NCI-H1417 treated with DMSO at 0.1 percent for 48 hours (cell line): ENCODE measurements around the gene FADS1.

Experiments used
- DNase-seq: peaks from one replicate; lab custom pipeline; 2025; lab: John Stamatoyannopoulos, UW

The FADS1 gene

DNA sequence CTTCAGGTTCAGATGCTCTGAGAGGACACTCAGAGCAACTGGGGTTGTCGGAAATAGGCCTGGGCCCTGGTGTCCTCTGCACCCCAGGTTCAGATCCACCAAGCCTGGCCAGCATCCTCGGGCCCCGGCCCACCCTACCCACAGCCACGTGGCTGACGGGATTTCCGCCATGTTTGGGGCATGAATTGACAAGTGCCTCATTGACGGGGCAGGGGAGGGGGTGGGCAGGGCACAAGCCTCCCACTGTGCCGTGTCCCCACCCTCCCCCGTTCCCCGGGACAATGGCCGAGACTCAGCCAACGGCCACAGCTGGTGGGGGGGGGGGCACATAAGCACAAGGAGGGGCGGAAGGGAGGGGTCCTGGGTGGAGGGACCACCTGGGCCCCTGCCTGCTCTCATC is 55.9 kb downstream of the FADS1 start:
- DNase-seq, result no peak

DNA sequence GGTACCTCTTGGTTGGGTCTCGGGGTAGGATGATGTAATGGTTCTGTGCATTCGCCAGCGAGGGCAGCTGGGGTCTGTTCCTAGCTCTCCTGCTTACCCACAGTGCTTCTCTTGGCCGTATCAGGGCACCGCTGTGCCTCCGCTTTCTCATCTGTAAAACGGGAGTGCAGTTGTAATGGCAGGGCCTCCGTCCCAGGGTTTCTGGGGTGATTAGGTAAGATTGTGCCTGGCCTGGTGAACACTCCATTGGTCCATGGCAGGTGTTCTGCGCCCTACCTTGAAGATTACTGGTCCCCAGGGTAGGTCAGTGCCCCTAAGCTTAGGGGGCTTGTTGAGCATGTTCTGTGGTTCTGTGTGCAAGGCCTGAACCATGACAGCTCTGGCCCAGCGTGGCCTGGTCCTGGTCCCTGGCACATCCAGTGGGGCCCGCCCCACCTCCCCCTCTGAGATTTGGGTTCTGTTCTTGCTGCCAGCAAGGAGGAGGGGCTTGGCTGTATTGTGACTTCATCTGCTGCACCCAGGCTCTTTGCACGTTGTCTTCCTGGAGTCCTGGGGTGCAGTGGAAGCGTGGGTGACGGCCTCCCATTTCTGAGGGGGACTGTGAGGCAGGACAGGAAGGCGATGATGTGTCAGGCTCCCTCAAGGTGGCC is 59.5 kb downstream of the FADS1 start:
- DNase-seq, result no peak

DNA sequence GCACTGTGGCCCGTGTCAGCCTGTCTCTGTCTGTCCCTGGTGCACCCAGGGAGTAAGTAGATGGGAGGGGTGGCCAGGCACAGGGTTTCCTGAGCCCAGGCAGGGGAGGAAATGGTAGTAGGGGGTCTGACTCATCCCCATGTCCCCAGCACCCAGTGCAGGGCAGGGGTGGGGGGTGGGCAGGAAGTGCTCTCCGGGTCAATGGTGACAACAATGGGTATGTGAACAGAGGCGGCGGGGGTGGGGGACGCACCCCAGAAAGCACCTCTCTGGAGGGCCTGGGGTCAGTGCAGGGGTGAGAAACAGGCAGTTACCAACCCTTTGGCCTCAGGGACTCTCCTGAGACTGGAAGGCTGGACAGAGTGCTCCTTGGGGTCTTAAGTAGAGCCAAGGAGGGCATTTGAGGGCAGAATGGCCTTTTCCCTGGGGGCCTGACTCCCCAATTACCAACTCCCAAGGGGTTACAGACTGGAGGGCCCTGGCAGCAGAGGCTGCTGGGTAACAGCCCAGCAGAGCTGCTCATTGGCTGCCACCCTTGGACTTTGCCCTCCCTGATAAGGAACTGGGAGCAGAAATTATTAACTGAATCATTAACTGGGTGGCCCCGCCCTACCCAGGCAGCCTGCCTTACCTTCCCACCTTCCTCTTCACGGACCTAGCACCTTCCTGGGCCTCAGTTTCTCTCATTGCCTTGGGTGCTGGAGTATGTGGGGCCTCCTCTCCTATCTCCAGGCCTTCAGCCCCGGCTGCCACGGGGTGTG is 60.2 kb downstream of the FADS1 start:
- DNase-seq, result no peak

DNA sequence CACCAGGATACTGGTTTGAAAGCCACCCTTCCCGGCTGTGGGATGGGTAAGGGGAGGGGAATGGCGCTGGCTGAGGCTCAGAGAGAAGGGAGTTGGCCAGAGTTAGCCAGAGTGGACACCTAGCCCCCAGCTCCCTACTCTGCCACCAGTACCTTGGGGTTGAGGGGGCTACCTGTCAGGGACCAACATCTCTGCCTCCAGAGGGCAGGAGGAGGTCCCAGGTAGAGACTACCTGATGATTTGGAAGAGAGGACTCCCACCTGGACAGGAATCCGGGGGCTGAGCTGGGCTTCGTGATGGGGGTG is 60.7 kb downstream of the FADS1 start:
- DNase-seq, result no peak

DNA sequence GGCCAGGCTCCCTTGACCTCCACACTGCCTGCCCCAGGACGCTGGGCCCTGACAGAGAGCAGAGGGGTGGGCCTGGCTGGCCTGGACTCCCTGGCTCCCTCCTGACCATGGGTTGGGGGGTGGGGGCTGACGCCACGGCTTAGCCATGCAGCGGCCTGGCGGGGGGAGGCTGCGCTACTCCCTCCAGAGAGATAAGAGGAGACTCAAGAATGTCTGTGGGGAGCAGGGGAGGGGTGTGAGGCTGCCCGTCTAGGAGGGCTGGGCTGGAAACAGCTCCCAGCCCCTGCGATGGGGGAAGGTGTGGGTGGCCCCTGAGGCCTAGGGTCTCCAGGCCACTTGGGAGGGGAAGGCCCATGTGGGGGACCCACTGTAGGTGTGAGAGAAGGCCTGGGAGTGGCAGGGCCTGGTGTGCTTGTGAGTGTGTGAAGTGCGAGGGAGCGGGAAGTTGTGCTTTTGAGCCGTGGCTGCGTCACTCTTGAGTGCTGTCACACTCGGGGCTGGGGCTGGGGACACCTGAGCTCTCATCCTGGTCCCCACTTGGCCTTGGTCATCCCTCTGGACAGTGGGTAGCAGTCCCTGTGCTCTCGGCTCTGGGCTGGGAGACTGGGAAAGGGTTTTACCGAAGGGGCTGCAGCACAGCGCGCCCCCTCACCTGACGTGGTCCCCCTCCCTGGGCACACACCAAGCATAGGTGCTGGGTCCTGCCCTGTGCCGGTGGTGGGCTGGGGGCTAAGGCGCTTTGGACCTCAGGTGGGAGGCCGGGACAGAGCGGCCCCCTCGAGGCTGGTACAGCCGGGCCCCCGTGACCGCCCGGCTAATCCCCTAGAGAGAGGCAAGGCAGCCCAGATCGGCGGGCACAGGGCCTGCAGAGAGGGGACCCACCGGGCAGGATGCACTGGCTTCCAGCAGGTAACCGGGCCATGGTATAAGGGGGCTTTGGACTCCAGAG is 62.0 kb downstream of the FADS1 start:
- DNase-seq, result no peak

DNA sequence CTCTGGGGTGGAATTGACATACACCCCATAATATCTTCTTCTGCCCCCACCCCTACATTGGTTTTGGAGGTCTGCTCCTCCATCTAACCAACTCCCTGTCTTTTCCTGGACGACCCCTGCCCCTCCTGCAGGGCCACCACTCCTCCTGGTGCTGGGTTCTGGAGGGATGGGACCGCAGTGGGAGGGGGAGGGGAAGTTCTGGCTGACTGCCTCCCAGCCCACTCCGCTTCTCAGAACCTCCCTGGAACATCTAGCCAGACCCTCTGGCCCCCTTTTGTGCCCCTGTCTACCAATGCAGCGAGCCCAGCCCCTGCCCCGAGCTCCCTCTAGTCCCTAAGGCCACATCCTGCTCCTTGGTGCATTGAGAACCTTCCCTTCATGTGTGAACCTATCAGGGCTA is 63.1 kb downstream of the FADS1 start:
- no peak for DNase-seq

DNA sequence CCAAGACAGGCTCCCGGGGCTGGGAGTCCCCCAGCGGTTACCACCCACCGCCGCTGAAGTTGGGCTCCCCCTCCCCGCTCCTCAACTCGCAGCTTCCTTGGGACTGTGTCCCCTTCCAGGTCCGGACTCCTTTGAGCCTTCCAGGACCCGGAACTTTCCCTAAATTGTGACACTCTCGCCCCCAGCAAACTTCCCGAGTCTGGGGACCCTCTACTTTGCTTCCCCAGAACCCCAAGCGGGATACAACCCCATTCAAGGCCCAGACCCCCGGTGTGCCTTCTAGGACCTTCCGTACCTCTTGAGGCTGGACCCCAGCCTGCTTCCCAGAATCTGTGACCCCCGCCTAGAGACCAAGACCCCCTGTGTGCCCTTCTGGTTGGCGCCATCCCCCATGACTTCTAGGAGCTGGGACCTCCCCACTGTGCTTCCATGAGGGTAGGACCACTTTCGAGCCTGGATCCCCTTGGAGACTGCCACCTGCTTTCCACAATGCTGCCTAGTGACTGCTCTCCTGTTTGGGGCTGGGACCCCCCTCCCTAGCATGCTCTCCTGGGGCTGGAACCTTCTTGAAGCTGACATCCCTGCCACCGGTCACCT is 63.8 kb downstream of the FADS1 start:
- DNase-seq, result no peak

DNA sequence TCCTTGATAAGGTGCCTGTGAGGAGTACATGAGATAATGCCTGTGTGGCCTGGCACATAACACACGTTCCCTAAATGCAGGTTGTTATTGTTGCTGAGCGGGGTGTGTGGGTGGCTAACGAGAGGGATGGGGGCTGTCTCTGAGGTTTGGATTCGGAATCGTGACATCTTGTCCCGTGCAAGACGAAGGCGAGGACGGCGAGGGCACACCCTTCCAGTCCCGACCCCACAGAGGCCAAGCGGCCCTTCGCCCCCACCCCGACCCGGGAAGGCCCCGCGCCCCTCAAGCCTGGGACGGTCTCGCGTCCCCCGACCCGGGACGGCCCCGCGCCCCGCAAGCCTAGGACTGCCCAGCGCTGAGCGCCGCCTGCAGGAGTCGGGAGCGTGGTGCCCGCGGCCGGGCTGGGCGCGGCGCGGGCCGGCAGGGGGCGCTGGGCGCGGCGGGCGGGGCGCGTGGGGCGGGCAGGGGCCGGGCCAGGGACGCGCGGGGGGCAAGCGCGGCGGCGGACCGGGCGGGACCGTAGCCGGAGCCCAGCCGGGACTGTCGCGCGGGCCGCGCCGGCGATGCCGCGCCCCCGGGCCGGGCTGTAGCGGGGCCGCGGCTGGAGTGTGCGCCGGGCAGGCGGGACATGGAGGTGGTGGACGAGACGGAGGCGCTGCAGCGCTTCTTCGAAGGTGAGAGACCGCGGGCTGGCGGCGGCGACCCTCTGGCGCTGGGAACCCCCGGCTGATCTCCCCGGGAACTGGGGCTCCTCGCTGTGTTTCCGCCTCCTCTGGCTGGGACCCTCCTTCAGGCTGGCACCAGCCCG is 64.5 kb downstream of the FADS1 start, which contains the start of gene MYRF:
TSS of gene MYRF (plus strand) at position 520 of the 808 bp plus-strand sequence. CDS start at position 629, 109 bp downstream.
- no peak for DNase-seq

DNA sequence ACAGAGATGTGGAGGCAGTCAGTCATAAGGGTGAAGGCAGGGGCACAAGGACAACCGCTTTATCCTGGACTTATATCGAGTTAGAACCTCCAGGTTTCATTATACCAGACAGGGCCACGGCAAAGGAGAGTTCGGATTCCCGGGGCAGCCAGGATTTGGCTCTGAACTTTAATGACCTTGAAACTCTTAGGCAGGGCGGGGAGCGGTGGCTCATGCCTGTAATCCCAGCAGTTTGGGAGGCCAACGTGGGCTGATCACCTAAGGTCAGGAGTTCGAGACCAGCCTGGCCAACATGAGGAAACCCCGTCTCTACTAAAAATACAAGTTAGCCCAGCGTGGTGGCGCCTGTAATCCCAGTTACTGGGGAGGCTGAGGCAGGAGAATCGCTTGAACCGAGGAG is 65.4 kb downstream of the FADS1 start:
- DNase-seq, result no peak

DNA sequence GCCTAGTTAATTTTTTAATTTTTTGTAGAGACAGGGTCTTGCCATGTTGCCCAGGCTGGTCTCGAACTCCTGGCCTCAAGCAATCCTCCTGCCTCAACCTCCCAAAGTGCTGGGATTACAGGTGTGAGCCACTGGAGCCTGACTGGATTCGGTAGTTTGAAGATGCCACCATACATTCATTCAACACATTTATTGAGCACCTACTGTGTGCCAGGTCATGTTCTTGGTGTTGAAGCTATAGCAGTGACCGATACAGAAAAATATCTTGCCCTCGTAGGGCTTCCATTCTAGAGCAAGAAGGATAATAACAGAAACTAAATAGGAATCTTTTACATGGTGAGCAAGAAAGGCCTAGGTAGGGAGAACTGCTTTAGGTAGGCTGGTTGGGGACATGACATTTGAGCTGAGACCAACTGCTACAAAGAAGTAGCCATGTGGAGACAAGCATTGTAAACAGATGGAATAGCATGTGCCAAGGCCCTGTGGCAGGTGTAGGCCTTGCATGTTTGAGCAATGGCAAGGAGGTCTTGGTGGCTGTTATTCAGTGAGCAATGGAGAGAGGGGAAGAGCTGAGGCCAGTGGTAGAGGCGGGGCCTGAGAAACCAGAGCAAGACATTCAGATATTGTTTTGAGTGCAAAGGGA is 66.1 kb downstream of the FADS1 start:
- DNase-seq, result no peak
